ENCODE results near the gene FTO. TPM values are rescaled to one million over a fixed set of nuclear protein-coding genes. Genes with fewer than 3 reads are reported as not detected.

FTO gene
- total and polyA plus RNA-seq, 2 of the 13 experiments (the other 11 are each of a cell fraction or from before 2014, with no cell fraction given) = 41.6 to 55.8 TPM

- no peak for TF ChIP-seq KAT2B (IDR thresholded peaks at IDR 0.05; ENCODE audit: borderline replicate concordance, low read depth, low read length)
- peak; percentile 89; the same call in 1 of the 2 replicates for TF ChIP-seq ZNF235 (CRISPR knock-in tag; IDR thresholded peaks at IDR 0.05; ENCODE audit: borderline replicate concordance)
- no peak; the same call in 1 of the 2 replicates for TF ChIP-seq ZC3H4 (CRISPR knock-in tag; IDR thresholded peaks at IDR 0.05; ENCODE audit: borderline replicate concordance)
- TF ChIP-seq SPEN (CRISPR knock-in tag; IDR thresholded peaks at IDR 0.05; ENCODE audit: low read depth) = peak; percentile 87; the same call in 1 of the 2 replicates
- TF ChIP-seq ATF4 (CRISPR knock-in tag; IDR thresholded peaks at IDR 0.05) = no peak; a peak in 1 of 4 replicates
- no peak for TF ChIP-seq NCOA5 (CRISPR knock-in tag; IDR thresholded peaks at IDR 0.05)
- TF ChIP-seq NFE2L2 (IDR thresholded peaks at IDR 0.05; ENCODE audit: low read length) = 0 out of 2 replicates have a peak, but pooled peaks have one; percentile 18
- TF ChIP-seq ZNF33A (CRISPR knock-in tag; IDR thresholded peaks at IDR 0.05; ENCODE audit: borderline replicate concordance) = no peak
- TF ChIP-seq ZNF75D (CRISPR knock-in tag; IDR thresholded peaks at IDR 0.05; ENCODE audit: borderline replicate concordance) = no peak
- no peak for TF ChIP-seq ZNF577 (CRISPR knock-in tag; IDR thresholded peaks at IDR 0.05; ENCODE audit: borderline replicate concordance, low read depth)
- peak; percentile 74; the same call in 1 of the 2 replicates for TF ChIP-seq ZSCAN21 (CRISPR knock-in tag; IDR thresholded peaks at IDR 0.05; ENCODE audit: borderline replicate concordance)
- TF ChIP-seq ZNF776 (CRISPR knock-in tag; IDR thresholded peaks at IDR 0.05) = no peak
- TF ChIP-seq FUBP1 (CRISPR knock-in tag; IDR thresholded peaks at IDR 0.05; ENCODE audit: borderline replicate concordance) = no peak
- TF ChIP-seq RCOR2 (CRISPR knock-in tag; IDR thresholded peaks at IDR 0.05) = 0 out of 2 replicates have a peak, but pooled peaks have one; percentile 49
- peak; percentile 70; the same call in 1 of the 2 replicates for TF ChIP-seq ZSCAN25 (CRISPR knock-in tag; IDR thresholded peaks at IDR 0.05)
- peak; percentile 64; the same call in 1 of the 2 replicates for TF ChIP-seq ELF1 (CRISPR knock-in tag; IDR thresholded peaks at IDR 0.05)
- peak; percentile 65; the same call in 1 of the 2 replicates for TF ChIP-seq ZNF280B (CRISPR knock-in tag; IDR thresholded peaks at IDR 0.05; ENCODE audit: borderline replicate concordance)
- 0 out of 2 replicates have a peak, but pooled peaks have one; percentile 52 for TF ChIP-seq AFF4 (CRISPR knock-in tag; IDR thresholded peaks at IDR 0.05)
- TF ChIP-seq ZNF724P (CRISPR knock-in tag; IDR thresholded peaks at IDR 0.05; ENCODE audit: borderline replicate concordance) = peak; percentile 39; the same call in 1 of the 2 replicates
These were observed 472.5 kb downstream of the FTO start (continued) for GRCh38 chr16:54176376-54176901.
